ENCODE results near the gene CUBN.

CUBN gene

GRCh38 chr10:16944402-16944801 is 185.2 kb downstream of the CUBN start:
- DNase-seq, result no peak

DNA sequence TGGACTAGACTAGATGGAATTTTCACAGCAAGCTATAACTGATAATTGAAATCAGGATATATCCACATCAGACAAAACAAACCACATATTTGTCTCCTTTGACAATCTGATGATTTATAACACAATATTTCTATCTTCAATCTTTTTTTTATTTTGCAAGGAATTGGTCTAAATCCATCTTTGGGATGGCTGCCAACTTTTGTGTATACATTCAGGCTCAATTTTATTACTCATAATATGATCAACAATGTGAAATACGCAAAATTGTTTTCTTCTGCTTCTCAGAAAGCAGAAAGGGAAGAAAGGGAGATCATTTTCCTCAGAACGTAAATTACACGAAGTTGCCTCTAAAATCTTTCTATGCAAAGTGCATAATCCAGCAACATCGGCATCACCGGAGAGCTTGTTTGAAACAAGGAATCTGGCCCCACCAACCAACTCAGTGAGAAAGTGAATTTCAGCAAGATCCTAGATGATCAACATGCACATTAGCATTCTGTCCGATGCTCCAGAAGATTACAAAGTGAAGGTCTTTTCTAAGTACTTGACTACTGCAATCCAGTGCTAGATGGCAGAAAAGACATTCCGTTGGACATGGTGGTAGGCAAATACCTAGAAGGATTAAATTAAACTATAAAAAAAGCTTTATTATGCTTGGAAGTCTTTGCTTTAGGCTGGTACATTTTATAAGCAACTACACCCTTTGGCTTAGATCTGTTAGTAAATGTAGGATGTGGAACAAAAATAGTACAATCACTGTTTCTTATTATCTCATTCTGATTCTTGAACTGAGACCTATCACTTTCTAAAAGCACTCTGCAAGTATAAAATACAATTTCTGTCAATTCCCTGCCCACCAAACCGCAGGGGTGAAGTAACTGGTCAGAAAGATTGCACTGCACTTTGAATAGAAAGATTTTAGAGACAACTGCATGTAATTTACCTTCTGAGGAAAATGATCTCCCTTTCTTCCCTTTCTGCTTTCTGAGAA is 186.0 kb downstream of the CUBN start:
- no peak for DNase-seq

GRCh38 chr10:16942381-16943078 is 187.1 kb downstream of the CUBN start:
- DNase-seq, result no peak

GRCh38 chr10:16941870-16942269 is 187.7 kb downstream of the CUBN start:
- no peak for DNase-seq

DNA sequence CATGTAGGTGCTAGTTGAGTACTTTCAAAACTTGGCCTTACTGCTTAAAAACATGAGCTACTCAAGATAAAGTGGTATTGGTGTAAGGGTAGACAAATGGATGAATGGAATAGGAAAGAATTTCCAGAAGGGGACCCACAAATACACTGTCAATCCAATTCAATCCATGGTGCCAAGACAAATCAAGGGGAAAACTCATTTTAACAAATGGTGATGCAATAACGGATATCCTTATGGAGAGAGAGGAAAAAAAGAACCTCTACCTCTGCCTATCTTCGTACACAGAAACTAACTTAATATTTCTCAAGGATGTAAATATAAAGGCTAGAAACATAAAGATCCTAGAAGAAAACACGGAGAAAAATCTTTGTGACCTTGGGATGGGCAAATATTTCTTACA is 188.5 kb downstream of the CUBN start:
- no peak for DNase-seq

GRCh38 chr10:16938952-16939351 is 190.7 kb downstream of the CUBN start:
- DNase-seq, result no peak

DNA sequence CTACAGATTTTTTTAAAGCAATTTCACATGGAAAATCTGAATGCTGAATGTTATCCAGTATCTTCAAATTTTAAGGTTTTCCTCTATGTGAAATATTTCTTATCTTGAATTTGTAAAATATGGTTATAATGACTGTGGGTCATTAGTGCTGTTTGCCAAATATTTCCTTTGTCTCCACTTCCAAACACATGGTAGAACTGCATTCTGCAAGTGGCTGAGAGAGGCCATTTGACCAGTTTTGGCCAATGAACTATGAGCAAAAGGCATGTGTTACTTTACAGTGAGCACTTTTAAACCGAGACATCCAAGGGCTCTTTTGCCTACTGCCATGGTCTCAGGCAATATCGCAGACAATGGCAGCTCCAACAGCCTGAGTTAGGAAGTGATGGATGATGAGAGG is 195.2 kb downstream of the CUBN start:
- DNase-seq, result no peak

- DNase-seq, result no peak
Observed at GRCh38 chr10:16933783-16934182, 195.8 kb downstream of the CUBN start.

DNA sequence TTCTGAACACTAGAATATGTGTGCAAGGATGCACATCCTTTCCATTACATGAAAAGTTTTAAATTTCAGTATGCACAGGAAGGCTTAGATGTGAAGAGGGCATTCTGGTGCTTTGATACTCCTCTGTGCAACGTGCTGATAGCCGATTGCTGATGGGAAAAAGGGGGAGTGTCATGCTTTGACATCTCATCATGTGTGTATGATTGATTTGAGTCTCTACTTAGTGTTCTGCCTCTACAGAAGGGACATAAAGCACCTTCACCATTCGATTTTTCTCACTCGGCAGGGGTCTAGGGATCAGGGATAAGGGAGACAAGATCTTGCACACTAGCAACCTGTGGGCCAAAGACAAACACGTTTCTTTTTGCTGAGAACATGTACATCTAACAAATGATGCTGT is 197.7 kb downstream of the CUBN start:
- no peak for DNase-seq

DNA sequence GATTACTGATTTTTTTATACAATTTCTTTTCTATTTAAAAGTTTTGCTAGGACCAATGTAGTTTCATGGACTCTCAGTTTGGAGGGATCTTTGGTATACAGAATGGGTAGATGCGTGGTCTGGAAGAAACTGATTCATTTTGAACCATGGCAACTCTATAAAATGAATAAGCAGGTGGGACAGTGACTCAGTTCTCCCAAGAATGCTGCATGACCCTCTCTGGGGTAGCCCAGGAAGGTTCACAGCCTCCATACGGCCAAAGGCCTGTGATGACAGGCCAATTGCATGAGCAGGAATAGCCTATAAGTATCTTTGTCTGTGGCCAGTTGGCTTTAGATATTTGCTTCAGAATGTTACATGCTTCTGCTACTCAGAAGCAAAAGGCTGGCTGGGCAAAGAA is 199.1 kb downstream of the CUBN start:
- DNase-seq, result no peak

DNA sequence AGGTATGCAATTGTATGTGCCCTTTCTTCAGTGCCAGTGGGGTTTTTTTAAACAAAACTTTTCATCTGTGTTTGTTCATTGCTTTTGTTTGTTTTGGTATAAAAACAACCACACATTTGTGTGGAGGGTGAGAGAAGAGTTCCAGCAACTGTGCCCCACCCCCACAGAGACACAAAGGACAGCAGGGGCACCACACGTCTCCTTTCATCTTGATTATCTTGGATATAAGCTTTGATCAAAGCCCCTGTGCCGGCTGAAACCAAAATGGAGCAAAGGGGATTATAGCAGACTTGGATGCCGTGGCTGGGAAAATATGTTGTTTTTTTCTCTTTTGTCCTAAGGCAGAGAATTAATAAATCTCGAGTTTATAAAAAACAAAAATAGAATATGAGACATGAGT is 200.5 kb downstream of the CUBN start:
- no peak for DNase-seq

DNA sequence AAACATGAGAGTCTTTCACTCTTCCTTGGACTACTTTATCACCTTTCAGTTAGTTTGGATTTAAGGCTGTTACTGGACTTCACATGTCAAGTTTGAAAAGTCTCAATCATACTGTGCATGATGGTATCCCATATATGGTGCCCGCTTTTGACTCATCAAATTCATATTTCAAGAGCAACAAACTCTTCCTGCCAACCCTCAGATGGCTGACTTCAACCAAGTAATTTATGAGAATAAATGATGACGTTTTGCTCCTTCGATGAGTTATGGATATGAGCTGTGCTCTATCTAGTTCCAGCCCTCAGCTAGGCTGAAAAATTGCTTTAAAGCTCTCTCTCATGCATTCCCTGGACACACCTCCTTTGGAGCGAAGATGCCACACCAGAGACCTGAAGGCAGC is 202.1 kb downstream of the CUBN start:
- DNase-seq, result no peak

GRCh38 chr10:16923726-16924125 is 205.9 kb downstream of the CUBN start:
- no peak for DNase-seq

- no peak for DNase-seq
Observed at GRCh38 chr10:16923309-16923708, 206.3 kb downstream of the CUBN start.

GRCh38 chr10:16919121-16919982 is 210.3 kb downstream of the CUBN start:
- no peak for DNase-seq

DNA sequence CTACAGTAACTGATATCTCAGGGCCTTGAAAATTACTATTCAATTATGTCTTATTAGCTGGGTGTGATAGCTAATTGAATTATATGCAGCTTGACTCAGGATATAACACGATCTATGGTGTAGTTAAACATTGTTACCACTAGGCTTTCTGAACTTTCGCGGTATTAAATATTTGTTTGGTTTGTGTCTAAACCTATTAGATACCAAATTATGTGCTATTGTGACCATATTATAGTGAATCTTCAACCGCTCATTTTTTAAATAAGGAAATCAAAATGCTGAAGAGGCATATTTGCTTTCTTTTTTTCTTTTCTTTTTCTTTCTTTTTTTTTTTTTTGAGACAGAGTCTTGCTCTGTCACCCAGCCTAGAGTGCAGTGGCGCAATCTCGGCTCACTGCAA is 213.1 kb downstream of the CUBN start:
- DNase-seq, result no peak

DNA sequence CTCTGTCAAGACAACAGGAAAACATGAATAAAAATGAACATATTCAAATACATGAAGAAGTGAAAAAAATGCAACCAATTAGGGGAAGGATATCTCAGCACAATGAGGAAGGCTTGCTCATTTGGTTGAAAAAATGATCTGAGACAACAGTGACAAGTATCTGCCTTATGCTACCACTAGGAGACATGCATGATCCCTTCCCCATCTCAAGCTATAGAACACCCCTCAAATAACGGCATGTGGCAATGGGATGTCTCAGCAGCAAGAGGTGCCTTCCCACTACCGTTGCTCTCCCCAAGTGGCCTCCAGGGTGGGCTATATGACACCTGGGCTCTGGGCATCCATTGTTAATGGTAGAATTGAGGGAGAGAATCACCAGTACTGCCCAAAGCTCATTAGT is 214.3 kb downstream of the CUBN start:
- DNase-seq, result no peak

DNA sequence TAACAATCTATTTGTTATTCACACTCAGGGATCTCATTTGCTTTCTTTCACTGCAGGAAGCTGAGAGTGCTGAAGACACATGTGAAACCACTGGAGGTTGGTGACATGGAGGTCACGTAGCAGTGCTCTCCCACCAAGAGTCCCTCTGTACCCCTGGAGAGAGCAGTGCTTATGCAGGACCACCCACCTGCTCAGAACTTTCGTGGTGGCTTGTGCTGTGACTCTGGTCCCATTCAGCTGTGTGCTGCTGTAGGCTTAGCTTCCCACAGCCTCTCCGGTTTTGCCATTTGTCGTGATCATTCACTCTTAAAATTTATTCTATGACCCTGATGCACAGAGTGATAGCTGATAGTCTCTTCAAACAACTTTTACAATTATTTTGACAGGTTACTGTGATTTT is 216.3 kb downstream of the CUBN start:
- DNase-seq, result no peak

GRCh38 chr10:16910793-16911164 is 218.8 kb downstream of the CUBN start:
- no peak for DNase-seq

GRCh38 chr10:16909961-16910792 is 219.4 kb downstream of the CUBN start:
- DNase-seq, result no peak

- DNase-seq, result no peak
Observed at GRCh38 chr10:16909271-16909767, 220.3 kb downstream of the CUBN start.

- DNase-seq, result no peak
Observed at GRCh38 chr10:16907687-16908086, 221.9 kb downstream of the CUBN start.
